ENCODE measurements around the gene PARD3B. TPM values are rescaled to one million over a fixed set of nuclear protein-coding genes. Genes with fewer than 3 reads are reported as not detected.

Gene PARD3B
- total and polyA plus RNA-seq, 2 of the 8 experiments (the other 6 are each of a cell fraction or from before 2014, with no cell fraction given): 1.2 to 5.7 TPM

- TF ChIP-seq BRCA1 (IDR thresholded peaks at IDR 0.05; ENCODE audit: low read depth, low read length): no peak
- no peak for TF ChIP-seq SIRT6 (IDR thresholded peaks at IDR 0.05; ENCODE audit: low read length)
- TF ChIP-seq EP300 (IDR thresholded peaks at IDR 0.05; ENCODE audit: borderline replicate concordance in 1 of 2, low read depth in 2 of 2, low read length in 2 of 2): no peak
- no peak for TF ChIP-seq PHF8 (conservative IDR thresholded peaks at IDR 0.05; ENCODE audit: low read depth, low read length)
- TF ChIP-seq RAD21 (IDR thresholded peaks at IDR 0.05 in 1 of 2, conservative IDR thresholded peaks at IDR 0.05 in 1 of 2; ENCODE audit: low read depth in 2 of 2, low read length in 2 of 2): no peak
- TF ChIP-seq CTBP2 (IDR thresholded peaks at IDR 0.05; ENCODE audit: borderline replicate concordance, insufficient read depth, insufficient read length, low read length): no peak
- TF ChIP-seq JUN (IDR thresholded peaks at IDR 0.05; ENCODE audit: low read depth, low read length): no peak
- TF ChIP-seq MAX (IDR thresholded peaks at IDR 0.05): no peak
- no peak for TF ChIP-seq HDAC6 (IDR thresholded peaks at IDR 0.05; ENCODE audit: low read depth, low read length)
- no peak for TF ChIP-seq RBBP5 (IDR thresholded peaks at IDR 0.05; ENCODE audit: borderline replicate concordance, low read depth, low read length)
- no peak for TF ChIP-seq NANOG (IDR thresholded peaks at IDR 0.05; ENCODE audit: insufficient read depth, low read depth, low read length, poor library complexity, severe bottlenecking)
- no peak for TF ChIP-seq JUND (IDR thresholded peaks at IDR 0.05; ENCODE audit: low read length)
- Histone ChIP-seq H3K27ac (ENCODE audit: low read depth, low read length) (no peak overlapping the region), H3K9ac (replicated peaks in 1 of 4; ENCODE audit: extremely low read depth in 1 of 4, low read depth in 3 of 4, low read length in 3 of 4) (no peak overlapping the region), H3K4me2 (ENCODE audit: insufficient read depth in 1 of 2, low read depth in 2 of 2, low read length in 2 of 2) (no peak overlapping the region), H3K4ac (replicated peaks; ENCODE audit: insufficient read length, low read depth, low read length) (no peak overlapping the region), H2AFZ (ENCODE audit: low read length) (no peak overlapping the region), H3K4me3 (ENCODE audit: extremely low read depth in 1 of 4, insufficient read depth in 2 of 4, low read depth in 3 of 4, low read length in 4 of 4) (no peak overlapping the region), H3K9me3 (ENCODE audit: insufficient read depth in 2 of 2, low read depth in 1 of 2, low read length in 1 of 2) (no peaks in the 10 kb centered on the region), H2BK15ac (ENCODE audit: low read length) (no peak overlapping the region), H4K91ac (replicated peaks; ENCODE audit: insufficient read length, low read length) (no peak overlapping the region), H3K14ac (ENCODE audit: insufficient read length) (no peak overlapping the region), H3K56ac (replicated peaks; ENCODE audit: insufficient read length, low read depth, low read length) (no peak overlapping the region), H2BK12ac (ENCODE audit: low read depth, low read length) (peak overlapping the region; percentile 40; the same call in 1 of the 2 replicates), H3K18ac (ENCODE audit: extremely low read depth, low read length) (no peak overlapping the region), H3K79me2 (ENCODE audit: control insufficient read depth in 1 of 2, insufficient read depth in 2 of 2, low read length in 2 of 2) (no peaks in the 10 kb centered on the region), H3K79me1 (ENCODE audit: low read depth, low read length) (no peaks in the 10 kb centered on the region), H3K23ac (ENCODE audit: insufficient read length) (no peak overlapping the region), H4K5ac (ENCODE audit: insufficient read length, low read depth, low read length) (no peak overlapping the region), H4K20me1 (replicated peaks in 1 of 2; ENCODE audit: control insufficient read depth in 1 of 2, insufficient read depth in 2 of 2, low read length in 2 of 2) (no peaks in the 10 kb centered on the region), H3K27me3 (replicated peaks in 1 of 4; ENCODE audit: control insufficient read depth in 3 of 4, extremely low read depth in 1 of 4, insufficient read depth in 3 of 4, low read length in 3 of 4) (no peaks in the 10 kb centered on the region), H2BK20ac (ENCODE audit: low read length) (peak overlapping the region; percentile 74; the same call in 1 of the 2 replicates), H2BK120ac (replicated peaks; ENCODE audit: low read depth, low read length) (no peak overlapping the region), H3K4me1 (replicated peaks in 1 of 4; ENCODE audit: control insufficient read depth in 3 of 4, insufficient read depth in 4 of 4, low read length in 3 of 4) (peaks cover 2 to 8% (median 7%) of the 10 kb centered on the region in 4 experiments; a peak in 4 of 7 replicates), H4K8ac (ENCODE audit: extremely low read depth, insufficient read depth, low read length) (no peak overlapping the region), H3K23me2 (ENCODE audit: low read depth, low read length) (peaks cover 1% of the 10 kb centered on the region; the same call in 1 of the 2 replicates), H2AK5ac (ENCODE audit: low read depth, low read length) (no peak overlapping the region), H3K36me3 (ENCODE audit: control insufficient read depth in 2 of 4, insufficient read depth in 4 of 4, low read length in 3 of 4) (no peaks in the 10 kb centered on the region), H2BK5ac (ENCODE audit: low read depth, low read length) (no peak overlapping the region; the same call in 1 of the 2 replicates)
- ChIA-PET POLR2A (ENCODE audit: partially characterized antibody) (no interaction called here), CTCF (ENCODE audit: partially characterized antibody) (interaction anchor here (0.8 to 1.8 kb wide), 5 partner anchors 9 to 808 kb away, joined by 3 to 6 read pairs (median 3); no protein-coding TSS in a partner anchor)
- FAIRE-seq (peak; percentile 19), DNase-seq (ENCODE audit: low read depth in 1 of 2, low spot score in 2 of 2) (no peak)
- WGBS, 2 experiments (ENCODE audit: extremely low coverage in 1 of 2, insufficient coverage in 1 of 2, insufficient read length in 1 of 2, insufficient replicate concordance in 2 of 2, low coverage in 1 of 2, low lambda C conversion rate in 2 of 2, missing lambda C conversion rate in 1 of 2): 87% methylated on average over 3 of the region's 3 CpGs; no CpG with 5 or more reads in 1 of the 2 experiments
Observed at GRCh38 chr2:205361272-205361671, 816.0 kb downstream of the PARD3B start.

All from H1 (cell line).